Natural killer cell (primary cell): ENCODE measurements around the gene INPP5A. TPM values are rescaled to one million over a fixed set of nuclear protein-coding genes. Genes with fewer than 3 reads are reported as not detected.

Experiments
- ATAC-seq, 3 donors: fragments of 150-1000 bp in 2 of 3; fragments of 200-7000 bp in 1 of 3; cut with Tn5 transposase; 1 replicate in 1 of 3; 2 replicates in 2 of 3; pipeline ENCODE4 v1.10.0; 2021; ENCODE audit warnings: mild to moderate bottlenecking in 2 of 3, moderate library complexity in 2 of 3
- DNase-seq, 2 donors: peaks; one replicate each; pipeline versions ENCODE4 v3.0.0 to v3.0.0-alpha.2; 2013 to 2021; ENCODE audit warnings: mixed read lengths in 1 of 2
- H3K27ac ChIP-seq: one replicate; pipeline ENCODE4 v1.5.1; 2013; ENCODE audit warnings: mild to moderate bottlenecking, low read length
- H3K27me3 ChIP-seq: one replicate; pipeline ENCODE4 v1.6.1; 2013; ENCODE audit warnings: low read length; ENCODE audit not compliant: control insufficient read depth, insufficient read depth
- H3K36me3 ChIP-seq: one replicate; pipeline ENCODE4 v1.6.1; 2013; ENCODE audit warnings: low read length; ENCODE audit not compliant: control insufficient read depth, insufficient read depth
- H3K4me1 ChIP-seq: one replicate; pipeline ENCODE4 v1.6.1; 2013; ENCODE audit warnings: low read length; ENCODE audit not compliant: control insufficient read depth, insufficient read depth
- H3K4me3 ChIP-seq: one replicate; pipeline ENCODE4 v1.5.1; 2013; ENCODE audit warnings: low read length
- H3K9me3 ChIP-seq: one replicate; pipeline ENCODE4 v1.6.1; 2013; ENCODE audit warnings: low read length; ENCODE audit not compliant: control insufficient read depth, insufficient read depth
- H3K27ac Mint-ChIP-seq, 2 donors: one replicate each; pipeline ENCODE4 v1.8.0; 2022; ENCODE audit warnings: mild to moderate bottlenecking in 2 of 2, mixed read lengths in 2 of 2, moderate library complexity in 1 of 2
- H3K27me3 Mint-ChIP-seq, 2 donors: one replicate each; pipeline ENCODE4 v1.8.0; 2022; ENCODE audit warnings: low read depth in 2 of 2, mixed read lengths in 2 of 2
- H3K36me3 Mint-ChIP-seq: one replicate; pipeline ENCODE4 v1.8.0; 2022; ENCODE audit warnings: mixed read lengths
- H3K4me1 Mint-ChIP-seq, 2 donors: one replicate each; pipeline ENCODE4 v1.8.0; 2022; ENCODE audit warnings: mixed read lengths in 2 of 2
- H3K4me3 Mint-ChIP-seq: one replicate; pipeline ENCODE4 v1.8.0; 2022; ENCODE audit warnings: mild to moderate bottlenecking, moderate library complexity, mixed read lengths
- H3K9me3 Mint-ChIP-seq, 2 donors: one replicate each; pipeline ENCODE4 v1.8.0; 2022; ENCODE audit warnings: mixed read lengths in 2 of 2
- CTCF ChIP-seq: fragments of 200-600 bp; IDR thresholded peaks from one replicate; pipeline ENCODE4 v1.8.0; 2022; ENCODE audit warnings: antibody characterized with exemption
- WGBS: methylation state at CpG from one replicate; pipeline ENCODE4 v1.1.7; 2013; ENCODE audit warnings: missing lambda C conversion rate; ENCODE audit not compliant: insufficient coverage; 5-methylcytosine and 5-hydroxymethylcytosine counted together
- intact Hi-C: fragments of 100-400 bp; cut with micrococcal nuclease; formaldehyde crosslinking; loops from one replicate; pipeline ENCODE4 v1.14.2; 2022
- total RNA-seq, 4 donors: library from RNA; stranded (reverse); fragments of 120-200 nt in 1 of 4; gene quantifications; one replicate each; pipeline versions ENCODE4 v1.2.3 to v1.2.4, GENCODE V29; 2013 to 2022

INPP5A gene
- total RNA-seq, 3 donors from 2014 or later (not counting 1 experiment from before 2014, with no cell fraction given): 12.6 to 38.6 (median 18.6) TPM

- Histone ChIP-seq H3K27ac (no peak overlapping the region), H3K4me3 (no peak overlapping the region), H3K36me3 (no peaks in the 10 kb centered on the region), H3K4me1 (no peaks in the 10 kb centered on the region), H3K9me3 (peaks cover 7% of the 10 kb centered on the region), H3K27me3 (no peaks in the 10 kb centered on the region)
- Mint-ChIP-seq H3K27me3 (peaks cover 3 to 14% of the 10 kb centered on the region in 2 donors), H3K4me3 (no peak overlapping the region), H3K4me1 (no peaks in the 10 kb centered on the region), H3K36me3 (no peaks in the 10 kb centered on the region), H3K9me3 (no peaks in the 10 kb centered on the region), H3K27ac (no peak overlapping the region)
- intact Hi-C loops: no loop called here
- no peak for TF ChIP-seq CTCF
- ATAC-seq: no peak
- WGBS: 95% methylated on average over 33 of the region's 36 CpGs
- no peak for DNase-seq
These were observed 289.2 kb downstream of the INPP5A start for GRCh38 chr10:132826524-132827422.

- 84% methylated on average over 13 of the region's 13 CpGs for WGBS
- Mint-ChIP-seq H3K27me3 (peaks cover 3 to 17% of the 10 kb centered on the region in 2 donors), H3K27ac (no peak overlapping the region), H3K4me3 (no peak overlapping the region), H3K4me1 (no peaks in the 10 kb centered on the region), H3K9me3 (no peaks in the 10 kb centered on the region), H3K36me3 (no peaks in the 10 kb centered on the region)
- peaks cover 7% of the 10 kb centered on the region for H3K9me3 ChIP-seq
- intact Hi-C loops: no loop called here
- no peaks in the 10 kb centered on the region for H3K4me1 ChIP-seq
- H3K27ac ChIP-seq: no peak overlapping the region
- DNase-seq: no peak
- no peak for ATAC-seq
- H3K36me3 ChIP-seq: no peaks in the 10 kb centered on the region
- no peaks in the 10 kb centered on the region for H3K27me3 ChIP-seq
- no peak for TF ChIP-seq CTCF
- H3K4me3 ChIP-seq: no peak overlapping the region
These were observed 289.8 kb downstream of the INPP5A start for GRCh38 chr10:132827423-132827789.

GRCh38 chr10:132827861-132828539 lies 290.4 kb downstream of the INPP5A start:
- H3K4me1 ChIP-seq: no peaks in the 10 kb centered on the region
- no peak for TF ChIP-seq CTCF
- H3K27me3 ChIP-seq: no peaks in the 10 kb centered on the region
- no peak for DNase-seq
- no peaks in the 10 kb centered on the region for H3K36me3 ChIP-seq
- intact Hi-C loops: no loop called here
- no peak for ATAC-seq
- peaks cover 7% of the 10 kb centered on the region for H3K9me3 ChIP-seq
- Mint-ChIP-seq H3K4me1 (no peaks in the 10 kb centered on the region), H3K27me3 (peaks cover 3 to 17% of the 10 kb centered on the region in 2 donors), H3K36me3 (no peaks in the 10 kb centered on the region), H3K9me3 (no peaks in the 10 kb centered on the region), H3K27ac (peak overlapping the region in 1 of 2 donors; percentile 25), H3K4me3 (no peak overlapping the region)
- 91% methylated on average over 24 of the region's 29 CpGs for WGBS
- no peak overlapping the region for H3K27ac ChIP-seq
- no peak overlapping the region for H3K4me3 ChIP-seq
